K562 (cell line): ENCODE data around the gene SOWAHC. TPM values are rescaled to one million over a fixed set of nuclear protein-coding genes. Genes with fewer than 3 reads are reported as not detected.
A peak's percentile ranks its signal among the peaks of the same experiment; 100 is the strongest.

Source experiments
- ATAC-seq: fragments of 200-7000 bp; cut with Tn5 transposase; 3 replicates; pipeline ENCODE4 v1.9.1; 2020; ENCODE audit warnings: moderate library complexity
- BruUV-seq: library from RNA; stranded (reverse); fragments of 400-500 nt; replicated peaks from 2 replicates; lab custom pipeline; 2021; lab: Mats Ljungman, UMichigan
- CTCF ChIA-PET: fragments of 300-600 bp; formaldehyde crosslinking; extraction: SDS; loops from one replicate; lab custom pipeline; 2021; ENCODE audit warnings: low intra/inter-chr PET ratio; lab: Yijun Ruan, JAX
- POLR2A ChIA-PET: fragments of 300-600, 350-650 bp; sonication (Branson Sonifier 250); formaldehyde crosslinking; extraction: SDS; loops from one replicate; lab custom pipeline; 2021; ENCODE audit warnings: antibody characterized with exemption, inconsistent platforms; lab: Yijun Ruan, JAX
- DNase-seq, 4 experiments: peaks; one replicate each; pipeline versions ENCODE4 v3.0.0 to v3.0.0-alpha.2; 2011 to 2018; ENCODE audit warnings: low spot score in 3 of 4, mixed read lengths in 3 of 4; ENCODE audit errors: extremely low read depth in 1 of 4
- FAIRE-seq: peaks from 2 replicates; lab custom pipeline; 2011; peaks lifted over from hg19 to GRCh38; lab: Jason Lieb, UNC
- H2AFZ ChIP-seq: 2 replicates; pipeline ENCODE4 v1.6.0; 2011; ENCODE audit warnings: low read depth, low read length, control low read depth, inconsistent platforms
- H3K27ac ChIP-seq: fragments of 200-600 bp; 3 replicates; pipeline ENCODE4 v1.8.0; 2011; ENCODE audit warnings: low read depth, mild to moderate bottlenecking, control low read depth, inconsistent platforms, low read length, moderate library complexity, mixed read lengths; ENCODE audit errors: extremely low read depth
- H3K27me3 ChIP-seq, 2 experiments: fragments of 300-600 bp in 1 of 2; 2 replicates in 1 of 2; 3 replicates in 1 of 2; pipeline versions ENCODE4 v1.6.0 to v1.8.0; 2011; ENCODE audit warnings: inconsistent platforms in 2 of 2, low read length in 2 of 2, mild to moderate bottlenecking in 1 of 2, mixed read lengths in 1 of 2, moderate library complexity in 1 of 2; ENCODE audit not compliant: control insufficient read depth in 2 of 2, insufficient read depth in 2 of 2
- H3K36me3 ChIP-seq: fragments of 300-600 bp; 3 replicates; pipeline ENCODE4 v1.8.0; 2011; ENCODE audit warnings: mild to moderate bottlenecking, low read length, inconsistent platforms; ENCODE audit not compliant: control insufficient read depth, insufficient read depth
- H3K4me1 ChIP-seq, 2 experiments: fragments of 200-600 bp in 1 of 2; replicated peaks in 1 of 2; 2 replicates in 1 of 2; 3 replicates in 1 of 2; pipeline versions ENCODE4 v1.5.1 to v1.8.0; 2011; ENCODE audit warnings: inconsistent platforms in 2 of 2, low read length in 2 of 2, mild to moderate bottlenecking in 1 of 2, mixed read lengths in 1 of 2, moderate library complexity in 1 of 2; ENCODE audit not compliant: control insufficient read depth in 2 of 2, insufficient read depth in 2 of 2
- H3K4me2 ChIP-seq: 2 replicates; pipeline ENCODE4 v1.6.1; 2011; ENCODE audit warnings: low read length, control low read depth, inconsistent platforms, mixed read lengths; ENCODE audit not compliant: insufficient read depth
- H3K4me3 ChIP-seq: fragments of 200-600 bp; sonication (generic), shearing (Covaris generic); 2 replicates; pipeline ENCODE4 v1.5.1; 2016; ENCODE audit warnings: control low read depth, inconsistent platforms
- H3K79me2 ChIP-seq: fragments of 200-600 bp; 3 replicates; pipeline ENCODE4 v1.8.0; 2011; ENCODE audit warnings: low read length, inconsistent platforms; ENCODE audit not compliant: control insufficient read depth, insufficient read depth
- H3K9ac ChIP-seq, 2 experiments: 2 replicates each; pipeline versions ENCODE4 v1.6.0 to v1.6.1; 2011; ENCODE audit warnings: low read depth in 2 of 2, low read length in 2 of 2, control low read depth in 1 of 2, inconsistent platforms in 1 of 2, mild to moderate bottlenecking in 1 of 2, mixed read lengths in 1 of 2; ENCODE audit not compliant: insufficient read depth in 1 of 2
- H3K9me1 ChIP-seq: one replicate; pipeline ENCODE4 v1.6.0; 2011; ENCODE audit warnings: inconsistent platforms, mild to moderate bottlenecking, low read length, moderate library complexity; ENCODE audit not compliant: control insufficient read depth, insufficient read depth
- H3K9me3 ChIP-seq: replicated peaks from 2 replicates; pipeline ENCODE4 v1.5.1; 2011; ENCODE audit warnings: low read depth, low read length, inconsistent platforms; ENCODE audit not compliant: control insufficient read depth, insufficient read depth
- H4K20me1 ChIP-seq: replicated peaks from 2 replicates; pipeline ENCODE4 v1.6.1; 2011; ENCODE audit warnings: low read length, inconsistent platforms, mixed read lengths; ENCODE audit not compliant: control insufficient read depth, insufficient read depth
- C11orf30 ChIP-seq: fragments of 450-650 bp; IDR thresholded peaks from 2 replicates; pipeline ENCODE4 v1.6.1; 2016; ENCODE audit warnings: low read depth, mild to moderate bottlenecking
- CHD2 ChIP-seq: IDR thresholded peaks from 2 replicates; pipeline ENCODE4 v1.6.1; 2011; ENCODE audit warnings: low read depth, low read length
- CHD4 ChIP-seq: fragments of 200-600 bp; sonication (generic); IDR thresholded peaks from 3 replicates; pipeline ENCODE4 v1.6.1; 2012; ENCODE audit warnings: low read depth, mild to moderate bottlenecking, mixed read lengths, low read length, inconsistent platforms; ENCODE audit not compliant: insufficient read depth, insufficient replicate concordance, poor library complexity, severe bottlenecking
- ILF3 ChIP-seq: fragments of 450-650 bp; IDR thresholded peaks from 2 replicates; pipeline ENCODE4 v1.6.1; 2018; ENCODE audit warnings: antibody characterized with exemption, mild to moderate bottlenecking, moderate library complexity, borderline replicate concordance
- NFATC3 ChIP-seq: fragments of 450-650 bp; IDR thresholded peaks from 2 replicates; pipeline ENCODE4 v1.6.1; 2017; ENCODE audit warnings: mild to moderate bottlenecking
- PRMT5 ChIP-seq: sonication (generic); formaldehyde crosslinking; IDR thresholded peaks from 2 replicates; pipeline ENCODE4 v1.5.0; 2020; ENCODE audit warnings: missing genetic modification reagents
- SMAD2 ChIP-seq: fragments of 150-350 bp; IDR thresholded peaks from 2 replicates; pipeline ENCODE4 v1.6.1; 2014; ENCODE audit warnings: low read depth, mild to moderate bottlenecking, low read length
- SMARCE1 ChIP-seq: fragments of 450-650 bp; IDR thresholded peaks from 2 replicates; pipeline ENCODE4 v1.7.1; 2016; ENCODE audit warnings: mild to moderate bottlenecking
- STAG1 ChIP-seq: sonication (generic); formaldehyde crosslinking; IDR thresholded peaks from 2 replicates; pipeline ENCODE4 v1.5.0; 2020; ENCODE audit warnings: missing genetic modification reagents, borderline replicate concordance
- TCFL5 ChIP-seq: fragments of 250-450 bp; sonication (Bioruptor Pico); conservative IDR thresholded peaks from 2 replicates; pipeline ENCODE4 v1.6.1; 2021; ENCODE audit warnings: mild to moderate bottlenecking, moderate library complexity, matching md5 sums
- WGBS: fragments of 100-300 bp; shearing (Covaris generic); methylation state at CpG from one replicate; pipeline ENCODE4 v1.1.6; 2016; ENCODE audit warnings: low coverage, mixed read lengths; ENCODE audit not compliant: insufficient coverage; ENCODE audit errors: missing lambda C conversion rate; 5-methylcytosine and 5-hydroxymethylcytosine counted together
- in situ Hi-C: fragments of 300-500 bp; cut with MboI; formaldehyde crosslinking; loops from 4 replicates; pipeline ENCODE4 v1.15.0; 2018; ENCODE audit warnings: inconsistent platforms, mixed read lengths
- intact Hi-C: fragments of 100-400 bp; cut with micrococcal nuclease; formaldehyde crosslinking; loops from 2 replicates; pipeline ENCODE4 v1.14.2; 2022
- polyA plus RNA-seq, 8 experiments: library from polyadenylated mRNA; depleted of rRNA in 4 of 8; stranded (reverse) in 5 of 8; unstranded in 3 of 8; fragments of >200 nt; fragmentation: Nextera tagmentation in 2 of 8; fragmentation: Illumina TruSeq in 1 of 8; extraction: Ambion mirVana in 2 of 8; extraction: Trizol in 1 of 8; gene quantifications; 2 replicates each; pipeline versions ENCODE4 v1.2.1 to v1.2.3, GENCODE V29; 2011 to 2014; ENCODE audit warnings: inconsistent platforms in 1 of 8, missing spikeins in 1 of 8
- total RNA-seq, 7 experiments: library from RNA; depleted of rRNA in 6 of 7; stranded (reverse); fragments of >200 nt in 6 of 7; fragmentation: Illumina TruSeq in 2 of 7; extraction: Trizol in 2 of 7; gene quantifications; 2 replicates each; pipeline versions ENCODE4 v1.2.1 to v1.2.3, GENCODE V29; 2011 to 2021; ENCODE audit warnings: low replicate concordance in 1 of 7
- TF ChIP-seq, protein P1 (sequence below): fragments of 200-800 bp; sonication (Bioruptor generic); IDR thresholded peaks from 2 replicates; pipeline ENCODE4 v1.6.1; 2016; ENCODE audit warnings: missing genetic modification characterization, missing compliant biosample characterization

Gene SOWAHC
- total and polyA plus RNA-seq, 9 of the 15 experiments (the other 6 are each of a cell fraction or from before 2014, with no cell fraction given), result 0.04 TPM; not detected in 8

DNA sequence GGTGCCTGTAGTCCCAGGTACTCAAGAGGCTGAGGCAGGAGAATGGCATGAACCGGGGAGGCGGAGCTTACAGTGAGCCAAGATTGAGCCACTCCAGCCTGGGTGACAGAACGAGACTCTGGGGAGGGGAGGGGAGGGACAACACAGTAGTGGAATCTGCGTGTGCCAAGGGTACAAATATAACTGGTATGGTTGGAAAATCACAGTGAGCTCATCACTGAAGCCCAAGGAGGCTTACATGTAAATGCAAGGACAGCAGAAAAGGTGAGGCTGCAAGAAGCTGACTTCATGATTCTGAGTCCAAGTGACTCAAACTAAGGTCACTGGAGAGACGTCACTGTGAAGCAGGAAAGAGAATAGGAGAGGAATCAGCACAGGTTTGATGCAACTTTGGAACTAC lies 9.6 kb upstream of the SOWAHC start:
- Histone ChIP-seq H3K9ac (no peak overlapping the region), H4K20me1 (no peaks in the 10 kb centered on the region), H3K4me1 (no peaks in the 10 kb centered on the region), H3K36me3 (no peaks in the 10 kb centered on the region), H3K9me1 (no peaks in the 10 kb centered on the region), H3K27me3 (peaks cover 0 to 3% of the 10 kb centered on the region in 2 experiments; a peak in 3 of 5 replicates), H2AFZ (no peak overlapping the region), H3K9me3 (no peaks in the 10 kb centered on the region), H3K4me3 (no peak overlapping the region), H3K4me2 (no peak overlapping the region), H3K27ac (no peak overlapping the region), H3K79me2 (no peaks in the 10 kb centered on the region)
- CTCF ChIA-PET, result no interaction called here
- TF ChIP-seq CHD4 (no peak), SMAD2 (no peak), PRMT5 (no peak), C11orf30 (0 out of 2 replicates have a peak, but pooled peaks have one; percentile 12), NFATC3 (no peak), CHD2 (no peak), TCFL5 (CRISPR knock-in tag) (no peak), SMARCE1 (no peak)
- in situ Hi-C loops, result no loop called here
- no peak for ATAC-seq
- no peak for FAIRE-seq
- WGBS, result 5% methylated on average over 5 of the region's 5 CpGs
- POLR2A ChIA-PET, result no interaction called here
- intact Hi-C loops, result no loop called here
- BruUV-seq, result no TSS peak
- no peak for DNase-seq

DNA sequence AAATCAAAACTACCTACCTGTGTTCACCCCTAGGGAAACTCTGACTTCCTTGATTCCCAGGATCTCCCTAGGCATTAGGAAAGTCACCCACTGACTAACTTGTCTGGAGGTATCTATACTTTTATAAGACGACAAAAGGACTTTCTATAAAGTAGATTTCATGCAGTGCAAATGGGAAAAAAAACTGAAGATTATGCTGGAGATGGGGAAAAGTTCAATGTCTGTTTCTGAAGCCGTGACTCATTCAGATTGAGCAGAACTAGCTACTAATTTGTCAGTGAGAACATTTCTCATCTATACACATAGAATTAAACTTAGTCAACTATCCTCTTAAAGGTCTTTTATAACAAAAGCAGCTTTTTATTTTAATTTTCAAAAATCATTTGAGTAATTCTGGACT lies 6.4 kb upstream of the SOWAHC start:
- FAIRE-seq (no peak), DNase-seq (no peak), ATAC-seq (no peak)
- Histone ChIP-seq H3K27me3 (no peaks in the 10 kb centered on the region; a peak in 1 of 5 replicates), H3K79me2 (no peaks in the 10 kb centered on the region), H3K9me1 (no peaks in the 10 kb centered on the region), H3K4me3 (no peak overlapping the region), H2AFZ (no peak overlapping the region), H3K9ac (no peak overlapping the region), H4K20me1 (no peaks in the 10 kb centered on the region), H3K4me1 (no peaks in the 10 kb centered on the region), H3K9me3 (no peaks in the 10 kb centered on the region), H3K4me2 (no peak overlapping the region), H3K27ac (no peak overlapping the region), H3K36me3 (no peaks in the 10 kb centered on the region)
- CTCF ChIA-PET, result no interaction called here
- in situ Hi-C loops (no loop called here), intact Hi-C loops (no loop called here)
- WGBS, result 0% methylated on average over 2 of the region's 2 CpGs
- POLR2A ChIA-PET, result no interaction called here
- BruUV-seq, result no TSS peak
- TF ChIP-seq, protein P1, sequence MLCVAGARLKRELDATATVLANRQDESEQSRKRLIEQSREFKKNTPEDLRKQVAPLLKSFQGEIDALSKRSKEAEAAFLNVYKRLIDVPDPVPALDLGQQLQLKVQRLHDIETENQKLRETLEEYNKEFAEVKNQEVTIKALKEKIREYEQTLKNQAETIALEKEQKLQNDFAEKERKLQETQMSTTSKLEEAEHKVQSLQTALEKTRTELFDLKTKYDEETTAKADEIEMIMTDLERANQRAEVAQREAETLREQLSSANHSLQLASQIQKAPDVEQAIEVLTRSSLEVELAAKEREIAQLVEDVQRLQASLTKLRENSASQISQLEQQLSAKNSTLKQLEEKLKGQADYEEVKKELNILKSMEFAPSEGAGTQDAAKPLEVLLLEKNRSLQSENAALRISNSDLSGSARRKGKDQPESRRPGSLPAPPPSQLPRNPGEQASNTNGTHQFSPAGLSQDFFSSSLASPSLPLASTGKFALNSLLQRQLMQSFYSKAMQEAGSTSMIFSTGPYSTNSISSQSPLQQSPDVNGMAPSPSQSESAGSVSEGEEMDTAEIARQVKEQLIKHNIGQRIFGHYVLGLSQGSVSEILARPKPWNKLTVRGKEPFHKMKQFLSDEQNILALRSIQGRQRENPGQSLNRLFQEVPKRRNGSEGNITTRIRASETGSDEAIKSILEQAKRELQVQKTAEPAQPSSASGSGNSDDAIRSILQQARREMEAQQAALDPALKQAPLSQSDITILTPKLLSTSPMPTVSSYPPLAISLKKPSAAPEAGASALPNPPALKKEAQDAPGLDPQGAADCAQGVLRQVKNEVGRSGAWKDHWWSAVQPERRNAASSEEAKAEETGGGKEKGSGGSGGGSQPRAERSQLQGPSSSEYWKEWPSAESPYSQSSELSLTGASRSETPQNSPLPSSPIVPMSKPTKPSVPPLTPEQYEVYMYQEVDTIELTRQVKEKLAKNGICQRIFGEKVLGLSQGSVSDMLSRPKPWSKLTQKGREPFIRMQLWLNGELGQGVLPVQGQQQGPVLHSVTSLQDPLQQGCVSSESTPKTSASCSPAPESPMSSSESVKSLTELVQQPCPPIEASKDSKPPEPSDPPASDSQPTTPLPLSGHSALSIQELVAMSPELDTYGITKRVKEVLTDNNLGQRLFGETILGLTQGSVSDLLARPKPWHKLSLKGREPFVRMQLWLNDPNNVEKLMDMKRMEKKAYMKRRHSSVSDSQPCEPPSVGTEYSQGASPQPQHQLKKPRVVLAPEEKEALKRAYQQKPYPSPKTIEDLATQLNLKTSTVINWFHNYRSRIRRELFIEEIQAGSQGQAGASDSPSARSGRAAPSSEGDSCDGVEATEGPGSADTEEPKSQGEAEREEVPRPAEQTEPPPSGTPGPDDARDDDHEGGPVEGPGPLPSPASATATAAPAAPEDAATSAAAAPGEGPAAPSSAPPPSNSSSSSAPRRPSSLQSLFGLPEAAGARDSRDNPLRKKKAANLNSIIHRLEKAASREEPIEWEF (CRISPR knock-in tag), result no peak
- TF ChIP-seq STAG1 (CRISPR knock-in tag) (no peak), ILF3 (no peak)
